ENCODE results near the gene MUC4.

DNA sequence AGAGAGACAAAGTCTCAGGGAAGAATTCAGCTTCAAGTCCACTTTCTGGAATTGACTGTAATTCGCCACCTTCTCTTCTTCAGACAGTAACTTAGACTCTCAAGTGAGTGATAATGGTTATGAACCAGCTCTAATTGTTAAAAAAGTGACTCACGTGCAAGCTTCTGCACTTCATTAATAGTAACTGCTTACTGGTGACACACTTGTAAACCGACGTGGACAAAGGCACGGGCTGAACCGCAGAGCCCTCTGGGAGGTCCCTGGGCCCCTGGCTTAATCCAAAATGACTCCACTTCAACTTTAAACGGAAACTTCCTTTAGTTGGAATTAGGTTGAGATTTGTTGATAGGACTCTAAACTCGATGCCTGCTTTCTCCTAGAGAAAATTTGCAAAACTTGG is 17.0 kb downstream of the MUC4 start:
- TF ChIP-seq, protein P1, sequence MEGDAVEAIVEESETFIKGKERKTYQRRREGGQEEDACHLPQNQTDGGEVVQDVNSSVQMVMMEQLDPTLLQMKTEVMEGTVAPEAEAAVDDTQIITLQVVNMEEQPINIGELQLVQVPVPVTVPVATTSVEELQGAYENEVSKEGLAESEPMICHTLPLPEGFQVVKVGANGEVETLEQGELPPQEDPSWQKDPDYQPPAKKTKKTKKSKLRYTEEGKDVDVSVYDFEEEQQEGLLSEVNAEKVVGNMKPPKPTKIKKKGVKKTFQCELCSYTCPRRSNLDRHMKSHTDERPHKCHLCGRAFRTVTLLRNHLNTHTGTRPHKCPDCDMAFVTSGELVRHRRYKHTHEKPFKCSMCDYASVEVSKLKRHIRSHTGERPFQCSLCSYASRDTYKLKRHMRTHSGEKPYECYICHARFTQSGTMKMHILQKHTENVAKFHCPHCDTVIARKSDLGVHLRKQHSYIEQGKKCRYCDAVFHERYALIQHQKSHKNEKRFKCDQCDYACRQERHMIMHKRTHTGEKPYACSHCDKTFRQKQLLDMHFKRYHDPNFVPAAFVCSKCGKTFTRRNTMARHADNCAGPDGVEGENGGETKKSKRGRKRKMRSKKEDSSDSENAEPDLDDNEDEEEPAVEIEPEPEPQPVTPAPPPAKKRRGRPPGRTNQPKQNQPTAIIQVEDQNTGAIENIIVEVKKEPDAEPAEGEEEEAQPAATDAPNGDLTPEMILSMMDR (IDR thresholded peaks at IDR 0.05) = no peak
- TF ChIP-seq POLR2A (IDR thresholded peaks at IDR 0.05) = no peak

Measured in body of pancreas (tissue), 4 donors.